GM10266 (cell line): ENCODE results near the gene SULT2B1.
"Not testable (repeated sequence)": the region's sequence is repeated elsewhere in the genome, so short reads cannot be mapped to it uniquely, and the experiment has no call there.

Experiments
- DNase-seq: peaks from one replicate; pipeline ENCODE4 v3.0.0; 2012; ENCODE audit errors: extremely low spot score
- TF ChIP-seq, protein P1 (sequence below): IDR thresholded peaks from 2 replicates; pipeline ENCODE4 v1.5.1; 2012; ENCODE audit warnings: mild to moderate bottlenecking, low read depth; ENCODE audit not compliant: control insufficient read depth, insufficient read depth; ENCODE audit errors: missing control alignments

Gene SULT2B1

DNA sequence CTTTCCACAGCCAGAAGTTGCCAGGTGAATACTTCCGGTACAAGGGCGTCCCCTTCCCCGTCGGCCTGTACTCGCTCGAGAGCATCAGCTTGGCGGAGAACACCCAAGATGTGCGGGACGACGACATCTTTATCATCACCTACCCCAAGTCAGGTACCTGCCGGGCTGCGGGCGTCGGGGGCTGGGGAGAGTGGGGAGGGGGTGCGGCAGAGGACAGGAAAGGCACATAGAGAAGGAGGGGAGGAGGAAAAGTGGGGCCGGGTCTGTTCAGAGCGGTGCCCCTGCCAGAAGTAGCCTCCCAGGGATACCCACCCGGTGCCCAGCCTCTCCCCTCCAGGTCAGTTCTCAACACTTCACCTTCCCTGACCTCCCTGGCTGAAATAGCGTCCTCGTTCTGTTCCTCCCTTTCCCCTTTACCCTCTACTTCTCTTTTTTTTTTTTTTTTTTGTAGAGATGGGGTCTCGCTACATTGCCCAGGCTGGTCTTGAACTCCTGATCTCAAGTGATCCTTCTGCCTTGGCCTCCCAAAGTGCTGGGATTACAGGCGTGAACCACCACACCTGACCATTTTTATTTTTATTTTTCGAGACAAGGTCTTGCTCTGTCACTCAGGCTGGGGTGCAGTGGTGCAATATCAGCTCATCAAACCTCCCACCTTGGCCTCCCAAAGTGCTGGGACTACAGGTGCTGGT, 24.1 kb downstream of the SULT2B1 start:
- DNase-seq: no peak
- TF ChIP-seq, protein P1, sequence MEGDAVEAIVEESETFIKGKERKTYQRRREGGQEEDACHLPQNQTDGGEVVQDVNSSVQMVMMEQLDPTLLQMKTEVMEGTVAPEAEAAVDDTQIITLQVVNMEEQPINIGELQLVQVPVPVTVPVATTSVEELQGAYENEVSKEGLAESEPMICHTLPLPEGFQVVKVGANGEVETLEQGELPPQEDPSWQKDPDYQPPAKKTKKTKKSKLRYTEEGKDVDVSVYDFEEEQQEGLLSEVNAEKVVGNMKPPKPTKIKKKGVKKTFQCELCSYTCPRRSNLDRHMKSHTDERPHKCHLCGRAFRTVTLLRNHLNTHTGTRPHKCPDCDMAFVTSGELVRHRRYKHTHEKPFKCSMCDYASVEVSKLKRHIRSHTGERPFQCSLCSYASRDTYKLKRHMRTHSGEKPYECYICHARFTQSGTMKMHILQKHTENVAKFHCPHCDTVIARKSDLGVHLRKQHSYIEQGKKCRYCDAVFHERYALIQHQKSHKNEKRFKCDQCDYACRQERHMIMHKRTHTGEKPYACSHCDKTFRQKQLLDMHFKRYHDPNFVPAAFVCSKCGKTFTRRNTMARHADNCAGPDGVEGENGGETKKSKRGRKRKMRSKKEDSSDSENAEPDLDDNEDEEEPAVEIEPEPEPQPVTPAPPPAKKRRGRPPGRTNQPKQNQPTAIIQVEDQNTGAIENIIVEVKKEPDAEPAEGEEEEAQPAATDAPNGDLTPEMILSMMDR: no peak

- DNase-seq: not testable (repeated sequence)
Observed at GRCh38 chr19:48577908-48578307, 25.9 kb downstream of the SULT2B1 start.

- DNase-seq: no peak
- TF ChIP-seq, protein P1: no peak
Observed at GRCh38 chr19:48578891-48579290, 26.9 kb downstream of the SULT2B1 start.

- TF ChIP-seq, protein P1: no peak
- no peak for DNase-seq
Observed at GRCh38 chr19:48582168-48582567, 30.2 kb downstream of the SULT2B1 start.

DNA sequence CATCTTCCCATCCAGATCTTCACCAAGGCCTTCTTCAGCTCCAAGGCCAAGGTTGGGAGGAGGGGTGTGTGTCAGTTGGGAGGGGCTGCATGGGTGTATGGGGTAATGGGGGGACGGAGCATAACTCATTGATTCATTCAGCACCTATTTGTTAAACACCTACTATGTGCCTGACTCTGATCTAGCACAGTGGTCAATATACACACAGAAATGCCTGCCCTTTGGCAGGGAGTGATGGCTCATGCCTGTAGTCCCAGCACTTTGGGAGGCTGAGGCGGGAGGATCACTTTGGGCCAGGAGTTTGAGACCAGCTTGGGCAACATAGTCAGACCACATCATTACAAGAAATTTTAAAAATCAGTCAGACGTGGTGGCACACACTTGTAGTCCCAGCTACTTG, 35.4 kb downstream of the SULT2B1 start:
- no peak for DNase-seq
- TF ChIP-seq, protein P1: no peak

- peak; percentile 86 for DNase-seq
- TF ChIP-seq, protein P1: peak; percentile 96
Observed at GRCh38 chr19:48588670-48589401, 36.9 kb downstream of the SULT2B1 start.

- TF ChIP-seq, protein P1: no peak
- DNase-seq: no peak
Observed at GRCh38 chr19:48591021-48591420, 39.0 kb downstream of the SULT2B1 start.
